NOMO-1 treated with DMSO at 0.1 percent for 48 hours (cell line): ENCODE measurements around the gene PTRH1.

ENCODE experiments used
- DNase-seq: peaks from one replicate; lab custom pipeline; 2025; ENCODE audit not compliant: unreplicated experiment; lab: John Stamatoyannopoulos, UW

The PTRH1 gene

GRCh38 chr9:127741831-127742434 lies 26.5 kb upstream of the PTRH1 start:
- DNase-seq: no peak

- DNase-seq: no peak
Observed at GRCh38 chr9:127739614-127740330, 24.3 kb upstream of the PTRH1 start.

GRCh38 chr9:127738666-127739065 lies 23.2 kb upstream of the PTRH1 start:
- DNase-seq: no peak

DNA sequence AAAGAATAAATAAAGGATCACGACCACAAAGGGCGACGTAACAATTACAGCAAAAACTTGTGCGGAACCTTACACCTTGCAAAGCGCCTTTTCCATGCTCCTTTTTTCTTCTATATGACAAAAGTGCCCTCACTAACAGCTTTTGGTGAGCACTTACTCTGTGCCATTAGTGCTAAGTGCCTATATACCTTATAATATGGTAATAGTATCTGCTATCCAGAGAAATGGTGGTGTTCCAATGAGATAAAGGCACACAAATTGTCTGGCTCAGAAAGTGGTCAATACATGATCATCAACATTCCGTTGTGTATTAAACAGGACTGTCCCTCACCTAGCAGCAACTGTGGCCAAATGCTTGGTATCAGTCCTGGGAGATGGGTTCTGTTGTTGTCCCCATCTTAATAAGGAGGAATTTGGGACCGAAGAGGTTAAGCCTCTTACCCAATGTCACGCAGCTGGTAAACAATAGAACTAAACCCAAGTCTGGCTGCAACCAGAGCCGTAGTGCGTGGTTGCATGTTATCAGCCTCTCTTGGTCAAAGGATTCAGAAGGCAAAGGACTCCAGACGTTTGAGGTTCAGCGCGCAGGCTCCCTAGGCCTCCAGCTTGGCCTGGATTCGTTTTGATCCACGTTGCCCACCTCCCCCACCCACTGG lies 20.2 kb upstream of the PTRH1 start:
- DNase-seq: no peak

DNA sequence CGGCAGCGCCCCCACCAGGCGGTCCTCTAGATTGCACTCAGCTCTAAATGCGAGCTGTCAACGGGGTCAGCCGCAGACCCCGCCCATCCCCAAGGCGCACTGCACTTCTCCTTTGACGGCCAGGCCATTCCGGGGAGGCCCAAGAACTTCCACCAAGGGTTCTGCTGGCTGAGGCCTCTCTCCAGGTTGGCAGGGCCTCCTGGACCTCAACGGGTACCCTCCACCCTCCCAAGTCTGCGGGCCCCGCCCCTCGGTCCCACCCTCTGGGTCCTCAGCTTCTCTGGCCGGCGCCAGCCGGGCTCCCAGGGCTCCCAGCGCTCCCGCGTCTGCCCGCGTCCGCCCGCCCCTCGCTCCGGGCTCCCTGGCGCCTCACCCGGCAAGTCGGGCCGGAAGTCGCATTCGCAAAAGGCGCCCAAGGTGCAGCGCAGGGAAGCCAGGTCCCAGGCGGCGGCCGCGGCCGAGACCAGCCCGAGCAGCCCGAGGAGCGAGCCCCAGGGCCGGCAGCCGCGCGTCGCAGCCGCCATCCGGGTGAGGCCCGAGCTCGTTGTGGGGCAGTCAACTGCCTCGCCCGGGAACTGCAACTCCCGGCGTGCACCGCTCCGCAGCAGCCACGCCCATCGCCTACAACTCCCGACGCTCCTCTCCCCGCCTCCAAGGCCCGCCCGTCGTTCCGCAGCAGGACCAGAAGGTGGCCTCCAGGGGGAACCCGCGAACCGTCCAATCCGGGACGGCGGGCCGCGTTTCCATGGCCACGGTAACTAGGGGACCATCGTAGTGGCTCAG lies 19.5 kb upstream of the PTRH1 start, which contains the start of gene TOR2A:
Gene TOR2A, minus strand, starts transcription at position 548 of the 783 bp plus-strand sequence. Its CDS starts 24 bp downstream, at position 524.
- DNase-seq: peak; percentile 98

DNA sequence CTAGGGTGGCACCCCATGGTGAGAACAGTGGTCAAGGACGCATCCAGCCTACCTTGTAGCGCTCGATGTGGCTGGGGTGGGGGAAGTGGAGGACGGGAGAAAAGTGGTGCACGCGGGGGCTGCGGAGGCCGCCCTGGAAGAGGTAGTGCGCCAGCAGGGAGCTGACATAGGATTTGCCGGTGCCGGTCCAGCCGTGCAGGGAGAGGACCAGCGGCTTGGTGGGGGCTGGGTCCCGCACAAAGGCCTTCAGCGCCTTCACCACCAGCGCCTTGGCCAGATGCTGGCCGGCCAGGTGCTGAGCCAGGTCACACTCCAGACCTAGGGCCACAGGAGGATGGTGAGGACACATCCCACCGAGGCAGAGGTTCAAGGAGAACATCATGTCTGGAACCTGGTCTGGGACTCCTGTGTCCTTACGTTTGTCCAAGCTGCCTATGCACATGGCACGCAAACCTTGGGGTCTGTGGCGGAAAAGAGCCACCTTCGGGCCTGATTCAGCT lies 18.8 kb upstream of the PTRH1 start:
- no peak for DNase-seq

GRCh38 chr9:127733614-127734013 lies 18.2 kb upstream of the PTRH1 start:
- DNase-seq: peak; percentile 39

DNA sequence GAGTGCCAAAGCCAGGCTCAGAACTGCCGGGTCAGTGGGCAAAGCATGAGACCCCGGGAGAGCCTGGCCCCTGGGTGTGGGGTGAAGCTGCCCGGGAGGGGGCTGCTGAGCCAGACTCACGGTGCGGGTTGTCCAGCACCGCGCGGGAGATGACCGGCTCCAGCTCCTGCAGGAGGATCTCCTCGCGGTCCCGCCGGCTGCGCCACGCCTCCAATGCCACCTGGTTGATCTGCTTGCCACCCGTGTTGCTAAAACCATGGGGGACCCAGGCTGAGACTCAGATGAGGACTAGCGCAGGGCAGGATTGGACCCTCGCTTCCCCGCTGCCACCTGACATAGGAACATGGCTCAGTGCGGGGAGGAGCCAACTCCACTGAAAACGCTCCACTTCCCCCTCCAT lies 17.0 kb upstream of the PTRH1 start:
- no peak for DNase-seq

- no peak for DNase-seq
Observed at GRCh38 chr9:127731938-127732337, 16.5 kb upstream of the PTRH1 start.

- no peak for DNase-seq
Observed at GRCh38 chr9:127730799-127731410, 15.4 kb upstream of the PTRH1 start.

GRCh38 chr9:127730262-127730661 lies 14.8 kb upstream of the PTRH1 start:
- no peak for DNase-seq

- DNase-seq: no peak
Observed at GRCh38 chr9:127729522-127730256, 14.2 kb upstream of the PTRH1 start.

- no peak for DNase-seq
Observed at GRCh38 chr9:127728808-127729207, 13.3 kb upstream of the PTRH1 start.

GRCh38 chr9:127726871-127727270 lies 11.4 kb upstream of the PTRH1 start:
- no peak for DNase-seq

- no peak for DNase-seq
Observed at GRCh38 chr9:127724012-127724411, 8.5 kb upstream of the PTRH1 start.

DNA sequence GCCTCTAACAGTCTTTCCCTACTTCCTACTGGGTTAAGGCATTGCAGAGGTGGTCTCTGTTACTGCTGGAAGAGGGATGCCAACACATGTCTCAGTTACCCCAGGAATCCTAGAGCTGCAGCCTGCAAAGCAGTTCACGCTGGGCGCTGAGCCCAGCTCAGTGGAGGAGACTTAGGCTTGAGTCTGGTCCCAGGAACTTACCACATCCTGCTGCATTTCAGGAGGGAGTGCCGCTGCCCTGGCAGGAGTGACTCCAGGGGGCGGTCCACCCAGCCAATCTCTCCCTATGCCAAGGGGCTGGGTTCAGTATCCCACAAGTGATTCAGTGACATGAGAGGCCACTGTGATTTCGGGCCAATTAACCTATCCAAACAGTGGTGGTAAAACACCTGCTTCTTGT lies 8.0 kb upstream of the PTRH1 start:
- DNase-seq: no peak

GRCh38 chr9:127723013-127723412 lies 7.5 kb upstream of the PTRH1 start:
- no peak for DNase-seq

DNA sequence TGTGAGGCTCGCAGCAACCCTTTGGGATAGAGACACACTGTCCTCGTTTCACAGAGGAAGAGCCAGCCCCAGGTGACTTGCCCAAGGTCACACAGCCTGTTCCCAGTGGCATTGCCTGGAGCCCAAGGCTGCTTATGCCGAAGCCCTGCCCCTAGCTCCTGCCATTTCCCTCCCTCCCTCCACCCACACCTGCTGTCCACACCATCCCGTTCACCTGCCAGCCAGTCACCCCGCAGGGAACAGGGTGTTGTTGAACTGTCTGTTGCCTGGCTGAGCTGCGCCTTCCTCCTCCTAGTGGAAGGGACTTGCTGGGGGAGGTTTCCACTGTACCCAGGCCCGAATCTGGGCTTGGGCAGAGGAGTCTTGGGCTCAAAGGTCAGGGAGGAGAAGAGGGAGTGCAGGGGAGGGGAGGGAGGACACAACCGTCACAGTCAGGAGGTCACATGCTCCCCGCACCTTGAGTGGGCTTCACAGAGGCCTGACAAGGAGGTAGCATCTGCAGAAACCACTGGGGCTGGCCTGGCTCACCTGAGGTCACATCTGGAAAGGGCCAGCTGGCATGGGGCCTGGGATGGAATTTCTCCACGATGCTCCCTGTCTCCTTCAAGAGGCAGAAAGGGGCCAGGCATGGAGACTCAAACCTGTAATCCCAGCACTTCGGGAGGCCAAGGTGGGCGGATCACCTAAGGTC lies 6.7 kb upstream of the PTRH1 start:
- no peak for DNase-seq

DNA sequence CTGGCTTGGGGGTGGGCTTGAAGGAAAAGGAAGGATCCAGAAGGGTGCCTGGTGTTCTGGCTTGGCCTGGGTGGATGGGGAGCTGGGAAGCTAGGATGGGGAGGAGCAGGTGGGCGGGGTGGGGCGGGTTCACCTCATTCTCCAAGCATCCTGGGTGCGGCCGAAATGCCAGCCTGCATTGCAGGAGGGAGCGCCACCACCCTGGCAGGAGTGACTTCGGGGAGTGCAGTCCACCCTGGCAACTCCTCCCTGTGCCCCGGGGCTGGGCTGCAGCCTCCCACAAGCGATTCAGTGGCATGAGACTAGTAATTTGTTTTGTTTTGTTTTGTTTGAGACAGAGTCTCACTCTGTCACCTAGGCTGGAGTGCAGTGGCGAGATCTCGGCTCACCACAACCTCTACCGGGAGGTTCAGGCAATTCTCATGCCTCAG lies 5.9 kb upstream of the PTRH1 start:
- DNase-seq: no peak

DNA sequence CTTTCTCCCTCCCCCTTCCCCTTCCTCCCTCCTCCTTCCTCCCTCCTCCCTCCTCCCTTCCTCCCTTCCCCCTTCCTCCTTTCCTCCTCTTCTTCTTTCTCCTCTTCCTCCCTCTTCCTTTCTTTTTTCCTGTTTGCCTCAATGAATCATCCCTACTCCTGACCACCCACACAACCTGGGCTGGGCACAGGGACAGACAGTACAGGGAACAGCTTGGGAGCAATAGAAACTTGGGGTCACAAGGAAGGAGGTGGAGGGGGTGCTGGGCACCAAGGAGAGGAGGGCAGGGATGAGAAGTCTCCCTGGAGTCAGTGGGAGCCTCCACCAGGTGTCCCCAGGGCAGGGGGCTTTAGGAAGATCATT lies 5.4 kb upstream of the PTRH1 start:
- no peak for DNase-seq
